B cell (primary cell): ENCODE data around the gene MAPKAP1.

Experiments used
- EZH2 ChIP-seq: IDR thresholded peaks from 2 replicates; pipeline ENCODE4 v1.6.1; 2012; ENCODE audit warnings: borderline replicate concordance, low read depth, mild to moderate bottlenecking, moderate library complexity, low read length; ENCODE audit not compliant: insufficient read depth, poor library complexity, severe bottlenecking
- TF ChIP-seq, protein P1 (sequence below): fragments of 200-600 bp; IDR thresholded peaks from one replicate; pipeline ENCODE4 v1.8.0; 2022; ENCODE audit warnings: antibody characterized with exemption, mild to moderate bottlenecking

DNA sequence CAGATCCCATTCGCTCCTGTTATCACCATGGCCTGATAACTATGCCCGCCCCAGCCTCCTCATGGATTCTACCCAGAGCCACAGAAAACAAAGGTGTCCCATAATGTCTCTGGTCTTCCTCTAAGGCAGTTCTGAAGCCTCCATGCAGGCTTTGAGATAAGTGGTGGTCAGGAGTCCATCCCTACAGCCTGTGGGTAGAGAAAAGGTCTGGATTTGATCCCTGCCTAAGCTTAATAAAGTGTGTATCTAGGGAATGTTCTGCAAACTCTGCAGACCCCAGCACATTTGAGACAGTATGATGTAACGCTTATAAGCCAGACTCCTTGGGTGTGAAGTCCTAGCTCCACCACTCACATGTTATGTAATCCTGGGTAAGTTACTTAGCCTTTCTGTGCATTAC, 187.3 kb downstream of the MAPKAP1 start:
- TF ChIP-seq, protein P1, sequence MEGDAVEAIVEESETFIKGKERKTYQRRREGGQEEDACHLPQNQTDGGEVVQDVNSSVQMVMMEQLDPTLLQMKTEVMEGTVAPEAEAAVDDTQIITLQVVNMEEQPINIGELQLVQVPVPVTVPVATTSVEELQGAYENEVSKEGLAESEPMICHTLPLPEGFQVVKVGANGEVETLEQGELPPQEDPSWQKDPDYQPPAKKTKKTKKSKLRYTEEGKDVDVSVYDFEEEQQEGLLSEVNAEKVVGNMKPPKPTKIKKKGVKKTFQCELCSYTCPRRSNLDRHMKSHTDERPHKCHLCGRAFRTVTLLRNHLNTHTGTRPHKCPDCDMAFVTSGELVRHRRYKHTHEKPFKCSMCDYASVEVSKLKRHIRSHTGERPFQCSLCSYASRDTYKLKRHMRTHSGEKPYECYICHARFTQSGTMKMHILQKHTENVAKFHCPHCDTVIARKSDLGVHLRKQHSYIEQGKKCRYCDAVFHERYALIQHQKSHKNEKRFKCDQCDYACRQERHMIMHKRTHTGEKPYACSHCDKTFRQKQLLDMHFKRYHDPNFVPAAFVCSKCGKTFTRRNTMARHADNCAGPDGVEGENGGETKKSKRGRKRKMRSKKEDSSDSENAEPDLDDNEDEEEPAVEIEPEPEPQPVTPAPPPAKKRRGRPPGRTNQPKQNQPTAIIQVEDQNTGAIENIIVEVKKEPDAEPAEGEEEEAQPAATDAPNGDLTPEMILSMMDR: no peak
- no peak for TF ChIP-seq EZH2
